GM18861 (cell line): ENCODE results near the gene WDFY4.

ENCODE experiments used
- ATAC-seq: cut with Tn5 transposase; IDR thresholded peaks from one replicate; pipeline ENCODE4 v1.9.1; 2021; ENCODE audit not compliant: unreplicated experiment

The WDFY4 gene

GRCh38 chr10:48807791-48808470 lies 123.3 kb downstream of the WDFY4 start:
- ATAC-seq = no peak

- ATAC-seq = no peak
Observed at GRCh38 chr10:48809261-48809660, 124.6 kb downstream of the WDFY4 start.

- ATAC-seq = no peak
Observed at GRCh38 chr10:48811461-48811860, 126.8 kb downstream of the WDFY4 start.

GRCh38 chr10:48811917-48812316 lies 127.2 kb downstream of the WDFY4 start:
- no peak for ATAC-seq

GRCh38 chr10:48813291-48813690 lies 128.6 kb downstream of the WDFY4 start:
- no peak for ATAC-seq

DNA sequence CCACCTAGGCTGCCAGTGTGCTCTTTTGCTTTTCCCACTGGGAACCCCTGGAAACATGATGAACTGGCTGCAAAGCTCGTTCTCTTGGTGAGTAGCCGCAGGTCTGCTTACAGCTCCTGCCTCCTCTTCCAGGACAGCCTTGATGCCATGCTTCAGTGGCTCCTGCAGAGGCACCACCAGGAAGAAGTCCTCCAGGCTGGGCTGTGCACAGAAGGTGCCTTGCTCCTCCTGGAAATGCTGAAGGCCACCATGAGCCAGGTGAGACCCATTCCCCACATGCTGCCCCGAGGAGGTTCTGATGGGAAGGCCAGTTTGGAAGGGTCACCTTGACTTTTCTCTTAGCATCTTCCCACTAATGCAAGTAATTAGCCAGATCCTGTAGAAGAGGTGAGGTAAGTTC lies 129.2 kb downstream of the WDFY4 start:
- ATAC-seq = no peak

DNA sequence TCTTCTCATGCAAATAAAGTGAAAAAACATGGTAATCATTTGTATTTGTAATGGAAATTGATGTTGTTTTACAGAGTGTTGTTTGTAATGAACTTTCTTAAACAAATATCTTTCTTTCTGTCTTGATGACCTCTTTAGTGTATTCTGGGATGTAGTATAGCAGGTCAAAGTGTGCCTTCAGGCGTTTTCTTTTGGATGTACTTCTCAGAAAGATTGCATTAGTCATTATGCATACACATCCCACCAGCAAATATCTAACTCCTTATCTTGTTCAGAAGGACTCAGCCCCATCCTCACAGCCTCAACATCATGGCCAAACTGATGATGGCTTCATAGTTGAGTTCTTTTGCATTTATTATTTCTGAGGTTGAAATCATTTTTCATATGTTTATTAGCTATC lies 130.3 kb downstream of the WDFY4 start:
- no peak for ATAC-seq

DNA sequence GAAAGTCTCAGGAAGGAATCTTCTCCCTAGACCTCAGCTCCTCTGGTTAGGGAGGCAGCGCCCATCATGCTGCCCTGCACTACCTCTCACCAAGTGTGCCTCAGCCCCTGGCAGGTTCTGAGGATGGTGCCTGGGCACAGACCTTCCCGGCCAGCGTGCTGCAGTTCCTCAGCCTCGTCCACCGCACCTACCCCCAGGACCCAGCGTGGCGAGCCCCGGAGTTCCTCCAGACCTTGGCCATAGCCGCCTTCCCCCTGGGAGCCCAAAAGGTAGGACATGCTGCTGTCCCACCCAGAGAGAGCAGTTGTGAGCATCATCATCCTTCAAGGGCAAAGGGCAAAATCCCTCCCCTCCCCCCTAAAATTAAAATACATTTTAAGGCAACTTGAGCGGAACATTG lies 132.5 kb downstream of the WDFY4 start:
- ATAC-seq = no peak

DNA sequence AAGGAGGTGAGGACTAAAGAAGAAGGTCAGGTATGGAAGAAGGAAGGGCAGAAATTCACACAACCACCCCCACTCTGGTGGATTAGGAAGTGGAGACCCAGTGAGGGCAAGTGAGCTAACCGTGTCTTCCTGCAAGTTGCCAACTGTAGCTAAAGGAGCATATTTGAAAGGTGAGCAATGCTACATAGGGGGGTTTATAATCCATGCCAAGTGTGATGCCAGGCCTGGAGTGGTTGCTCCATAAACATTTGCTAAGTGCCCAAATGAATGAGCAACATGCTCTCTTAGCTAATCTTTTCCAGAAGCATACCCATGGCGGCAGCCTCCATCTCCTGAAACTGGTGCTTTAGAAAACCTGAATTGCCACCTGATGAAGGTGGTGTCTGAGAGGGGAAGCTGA lies 133.4 kb downstream of the WDFY4 start:
- no peak for ATAC-seq

DNA sequence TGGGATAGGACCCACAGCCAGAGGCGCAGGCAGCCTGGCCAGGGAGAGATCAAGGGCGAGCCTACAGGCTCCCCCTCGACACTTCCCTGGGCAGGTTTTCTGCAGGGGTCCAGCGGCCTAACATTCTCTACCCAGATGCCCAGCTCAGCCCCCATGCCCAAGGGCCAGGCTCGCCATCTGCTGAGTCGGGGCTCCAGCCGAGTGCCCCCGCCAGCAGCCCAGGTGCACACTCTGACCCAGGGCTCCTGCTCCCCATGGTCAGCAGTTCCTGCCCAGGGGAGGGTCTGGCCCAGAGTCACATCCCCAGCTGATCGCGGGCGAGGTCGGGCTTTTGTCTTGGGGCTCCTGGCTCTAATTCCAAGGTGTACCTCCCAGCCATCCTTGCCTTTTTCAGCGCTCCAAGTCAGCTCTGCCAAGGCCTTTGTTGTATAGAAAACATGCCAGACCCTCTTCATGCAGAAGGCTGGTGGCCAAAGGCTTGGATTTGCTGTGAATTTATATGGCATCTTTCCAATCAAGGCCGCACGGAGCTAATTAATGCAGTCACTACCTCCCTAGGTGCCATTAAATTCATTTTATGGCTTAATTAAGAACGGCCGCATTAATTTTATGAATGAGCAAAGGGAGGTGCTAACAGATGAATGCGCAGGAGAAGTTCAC lies 134.3 kb downstream of the WDFY4 start:
- ATAC-seq = no peak

DNA sequence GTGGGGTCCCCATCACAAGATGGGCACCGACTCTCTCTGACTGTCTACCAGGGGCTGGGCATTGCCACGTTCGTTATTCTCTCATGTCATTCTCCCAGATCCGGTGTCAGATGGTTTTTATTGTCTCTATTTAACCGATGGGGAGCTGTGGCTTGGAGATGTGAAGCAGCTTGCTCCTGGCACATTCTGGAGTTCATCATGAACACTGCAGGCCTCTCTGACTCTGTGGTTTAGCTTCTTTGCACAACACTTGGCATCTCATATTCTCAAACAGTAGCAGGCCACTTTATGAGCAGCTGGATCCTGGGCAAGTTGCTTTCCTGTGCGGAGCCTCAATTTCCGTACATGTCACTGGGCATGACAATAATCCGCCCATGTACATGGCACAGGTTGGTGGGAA lies 135.1 kb downstream of the WDFY4 start:
- no peak for ATAC-seq

DNA sequence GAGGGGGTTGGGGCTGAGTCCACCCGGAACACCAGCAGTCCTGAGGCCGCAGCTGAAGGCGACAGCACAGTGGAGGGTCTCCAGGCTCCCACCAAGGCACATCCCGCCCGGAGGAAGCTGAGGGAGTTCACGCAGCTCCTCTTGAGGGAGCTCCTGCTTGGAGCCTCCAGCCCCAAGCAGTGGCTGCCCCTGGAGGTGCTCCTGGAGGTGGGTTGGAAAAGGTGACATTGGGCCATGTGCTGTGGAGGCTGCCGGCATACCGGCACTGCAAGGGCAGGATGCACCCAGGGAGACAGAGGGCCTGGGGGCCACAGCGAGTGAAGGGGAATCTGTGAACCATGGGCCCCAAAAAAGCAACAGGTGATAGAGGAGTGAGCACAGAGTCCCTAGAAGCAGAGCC lies 135.6 kb downstream of the WDFY4 start:
- ATAC-seq = no peak

- ATAC-seq = no peak
Observed at GRCh38 chr10:48820699-48821098, 136.0 kb downstream of the WDFY4 start.

DNA sequence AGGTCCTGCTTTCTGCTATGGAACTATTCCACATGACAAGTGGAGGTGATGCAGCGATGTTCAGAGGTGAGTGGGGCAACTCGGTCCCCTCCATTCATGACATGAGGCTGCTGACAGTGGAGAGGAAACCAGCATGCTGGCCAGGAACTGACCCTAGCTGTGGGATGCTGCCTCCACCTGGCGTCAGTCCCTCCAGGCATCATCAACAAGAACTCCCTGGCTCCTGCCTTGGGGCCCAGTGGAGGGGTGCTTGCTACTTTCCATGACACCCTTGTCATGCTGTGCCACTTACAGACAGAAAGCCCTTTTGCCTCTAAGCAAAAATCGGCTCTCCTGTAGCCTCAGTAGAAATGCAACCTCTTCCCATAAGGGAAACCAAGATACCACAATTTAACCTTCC lies 136.4 kb downstream of the WDFY4 start:
- no peak for ATAC-seq

DNA sequence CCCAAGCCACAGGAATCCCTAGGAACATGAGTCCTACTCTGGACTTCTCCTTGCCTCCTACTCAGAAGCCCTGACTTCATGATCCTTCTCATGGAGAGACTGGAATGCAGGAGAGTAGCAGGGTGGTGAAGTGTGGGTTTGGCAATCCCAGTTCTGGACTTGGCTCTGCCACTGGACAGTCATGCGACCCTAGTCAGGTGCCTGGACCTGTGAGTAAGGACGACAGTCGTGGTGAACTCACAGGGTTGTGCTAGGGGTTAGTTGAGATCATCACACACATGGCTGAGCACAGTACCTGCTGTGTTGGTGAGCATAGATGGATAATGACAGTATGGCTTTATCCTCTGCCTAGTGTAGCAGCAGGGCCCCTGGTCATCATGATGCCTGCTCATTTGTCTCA lies 137.0 kb downstream of the WDFY4 start:
- no peak for ATAC-seq

DNA sequence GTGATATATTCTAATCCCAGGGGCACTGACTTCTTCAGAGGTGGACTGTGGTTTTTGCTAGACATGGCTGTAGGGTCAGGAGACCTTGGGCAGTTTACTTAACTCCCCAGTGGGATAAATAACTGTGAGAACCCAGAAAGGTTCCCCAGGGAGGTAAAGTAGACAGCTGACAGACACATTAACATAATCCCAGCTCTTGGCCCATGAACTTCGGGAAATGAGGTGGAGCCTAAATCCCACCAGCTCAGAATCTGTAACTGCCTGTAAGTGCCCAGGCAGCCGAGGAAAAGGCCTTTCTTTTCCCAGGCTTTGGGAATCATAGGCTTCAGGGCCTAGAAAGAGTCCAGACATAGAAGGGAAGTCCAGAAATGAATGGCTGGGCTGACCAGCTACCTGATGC lies 149.0 kb downstream of the WDFY4 start:
- ATAC-seq = no peak

GRCh38 chr10:48834189-48834965 lies 149.7 kb downstream of the WDFY4 start:
- ATAC-seq = no peak

GRCh38 chr10:48835781-48836180 lies 151.1 kb downstream of the WDFY4 start:
- ATAC-seq = no peak

DNA sequence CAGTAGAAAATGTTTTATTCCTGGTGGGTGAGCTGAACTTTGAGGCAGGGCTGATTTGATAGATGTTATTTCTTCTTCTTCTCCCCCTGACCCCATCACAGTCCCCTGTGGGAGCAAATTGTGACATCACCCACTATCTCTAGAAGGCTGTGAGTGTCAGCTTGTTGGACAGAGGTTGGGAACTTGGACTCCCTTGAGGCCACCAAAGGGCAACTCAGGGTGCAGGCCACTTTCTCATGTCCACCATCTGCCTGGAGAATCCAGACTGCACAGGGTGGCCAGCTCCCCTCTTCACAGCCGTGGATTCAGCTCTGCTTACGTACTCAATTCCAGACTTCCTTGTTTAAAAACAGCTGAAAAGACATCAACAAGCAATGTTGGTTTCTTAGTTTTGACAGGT lies 151.9 kb downstream of the WDFY4 start:
- ATAC-seq = no peak

DNA sequence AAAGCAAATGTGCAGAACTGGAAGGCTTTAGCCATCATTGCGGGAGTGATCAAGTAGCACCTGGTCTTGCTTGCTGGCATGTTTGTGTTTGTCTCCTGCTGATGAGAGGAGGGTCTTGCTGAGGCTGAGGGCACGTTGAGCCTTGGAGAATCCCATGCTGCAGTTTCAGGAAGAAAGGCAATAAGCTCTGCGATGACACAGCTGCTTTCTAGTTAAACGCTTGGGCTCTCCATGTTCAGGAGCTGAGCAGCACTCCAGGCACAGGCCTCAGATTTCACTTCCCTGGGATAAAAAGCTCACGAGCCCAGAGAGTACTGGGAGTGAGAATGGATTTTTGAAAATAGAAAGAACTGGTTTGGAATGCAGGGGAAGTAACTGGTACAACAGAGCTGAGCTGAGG lies 154.2 kb downstream of the WDFY4 start:
- no peak for ATAC-seq

DNA sequence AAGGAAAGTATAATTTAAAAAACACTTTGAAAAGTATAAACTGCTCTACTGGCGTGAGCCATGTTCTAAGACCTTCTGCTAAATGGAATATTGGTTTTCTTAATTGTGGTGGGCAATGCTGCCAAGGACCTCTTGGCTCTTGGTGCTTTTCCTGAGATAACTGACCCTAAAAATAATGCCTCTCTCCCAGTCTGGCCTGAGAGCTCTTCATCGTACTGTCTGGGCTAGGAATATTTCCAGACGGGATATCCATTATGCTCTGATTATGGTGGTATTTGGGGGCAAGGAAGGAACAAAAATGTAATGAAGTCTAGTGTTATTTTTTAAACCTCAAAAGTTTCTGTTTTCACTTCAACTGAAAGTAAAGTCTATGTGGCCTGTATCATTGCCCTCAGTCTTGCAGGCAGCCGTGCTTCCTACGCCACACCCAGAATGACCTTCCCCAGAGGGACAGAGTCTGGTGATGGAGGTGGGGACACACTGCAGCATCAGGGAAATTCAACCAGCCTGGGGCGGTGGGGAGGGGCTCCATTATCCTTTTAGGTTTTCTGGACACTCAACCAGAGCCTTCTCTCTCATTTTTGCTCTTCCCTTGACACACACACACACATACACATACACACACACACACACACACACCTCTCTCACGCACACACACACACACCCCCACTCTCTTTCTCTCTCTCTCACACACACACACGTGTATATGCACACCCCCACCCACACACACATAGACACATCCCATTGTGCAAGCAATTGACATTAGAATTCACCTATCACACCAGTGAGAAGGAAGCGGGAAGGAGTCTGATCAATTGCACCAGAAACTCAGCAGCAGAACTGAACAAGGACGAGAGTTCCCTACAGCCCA lies 155.4 kb downstream of the WDFY4 start:
- no peak for ATAC-seq
